K562 (cell line): ENCODE data around the gene RASAL1. TPM values are rescaled to one million over a fixed set of nuclear protein-coding genes. Genes with fewer than 3 reads are reported as not detected.

Source experiments
- ATAC-seq: fragments of 200-7000 bp; cut with Tn5 transposase; 3 replicates; pipeline ENCODE4 v1.9.1; 2020; ENCODE audit warnings: moderate library complexity
- BruUV-seq: library from RNA; stranded (reverse); fragments of 400-500 nt; replicated peaks from 2 replicates; lab custom pipeline; 2021; lab: Mats Ljungman, UMichigan
- CTCF ChIA-PET: fragments of 300-600 bp; formaldehyde crosslinking; extraction: SDS; loops from one replicate; lab custom pipeline; 2021; ENCODE audit warnings: low intra/inter-chr PET ratio; lab: Yijun Ruan, JAX
- POLR2A ChIA-PET: fragments of 300-600, 350-650 bp; sonication (Branson Sonifier 250); formaldehyde crosslinking; extraction: SDS; loops from one replicate; lab custom pipeline; 2021; ENCODE audit warnings: antibody characterized with exemption, inconsistent platforms; lab: Yijun Ruan, JAX
- DNase-seq, 4 experiments: peaks; one replicate each; pipeline versions ENCODE4 v3.0.0 to v3.0.0-alpha.2; 2011 to 2018; ENCODE audit warnings: low spot score in 3 of 4, mixed read lengths in 3 of 4; ENCODE audit errors: extremely low read depth in 1 of 4
- FAIRE-seq: peaks from 2 replicates; lab custom pipeline; 2011; peaks lifted over from hg19 to GRCh38; lab: Jason Lieb, UNC
- H2AFZ ChIP-seq: 2 replicates; pipeline ENCODE4 v1.6.0; 2011; ENCODE audit warnings: low read depth, low read length, control low read depth, inconsistent platforms
- H3K27ac ChIP-seq: fragments of 200-600 bp; 3 replicates; pipeline ENCODE4 v1.8.0; 2011; ENCODE audit warnings: low read depth, mild to moderate bottlenecking, control low read depth, inconsistent platforms, low read length, moderate library complexity, mixed read lengths; ENCODE audit errors: extremely low read depth
- H3K27me3 ChIP-seq, 2 experiments: fragments of 300-600 bp in 1 of 2; 2 replicates in 1 of 2; 3 replicates in 1 of 2; pipeline versions ENCODE4 v1.6.0 to v1.8.0; 2011; ENCODE audit warnings: inconsistent platforms in 2 of 2, low read length in 2 of 2, mild to moderate bottlenecking in 1 of 2, mixed read lengths in 1 of 2, moderate library complexity in 1 of 2; ENCODE audit not compliant: control insufficient read depth in 2 of 2, insufficient read depth in 2 of 2
- H3K36me3 ChIP-seq: fragments of 300-600 bp; 3 replicates; pipeline ENCODE4 v1.8.0; 2011; ENCODE audit warnings: mild to moderate bottlenecking, low read length, inconsistent platforms; ENCODE audit not compliant: control insufficient read depth, insufficient read depth
- H3K4me1 ChIP-seq, 2 experiments: fragments of 200-600 bp in 1 of 2; replicated peaks in 1 of 2; 2 replicates in 1 of 2; 3 replicates in 1 of 2; pipeline versions ENCODE4 v1.5.1 to v1.8.0; 2011; ENCODE audit warnings: inconsistent platforms in 2 of 2, low read length in 2 of 2, mild to moderate bottlenecking in 1 of 2, mixed read lengths in 1 of 2, moderate library complexity in 1 of 2; ENCODE audit not compliant: control insufficient read depth in 2 of 2, insufficient read depth in 2 of 2
- H3K4me2 ChIP-seq: 2 replicates; pipeline ENCODE4 v1.6.1; 2011; ENCODE audit warnings: low read length, control low read depth, inconsistent platforms, mixed read lengths; ENCODE audit not compliant: insufficient read depth
- H3K4me3 ChIP-seq: fragments of 200-600 bp; sonication (generic), shearing (Covaris generic); 2 replicates; pipeline ENCODE4 v1.5.1; 2016; ENCODE audit warnings: control low read depth, inconsistent platforms
- H3K79me2 ChIP-seq: fragments of 200-600 bp; 3 replicates; pipeline ENCODE4 v1.8.0; 2011; ENCODE audit warnings: low read length, inconsistent platforms; ENCODE audit not compliant: control insufficient read depth, insufficient read depth
- H3K9ac ChIP-seq, 2 experiments: 2 replicates each; pipeline versions ENCODE4 v1.6.0 to v1.6.1; 2011; ENCODE audit warnings: low read depth in 2 of 2, low read length in 2 of 2, control low read depth in 1 of 2, inconsistent platforms in 1 of 2, mild to moderate bottlenecking in 1 of 2, mixed read lengths in 1 of 2; ENCODE audit not compliant: insufficient read depth in 1 of 2
- H3K9me1 ChIP-seq: one replicate; pipeline ENCODE4 v1.6.0; 2011; ENCODE audit warnings: inconsistent platforms, mild to moderate bottlenecking, low read length, moderate library complexity; ENCODE audit not compliant: control insufficient read depth, insufficient read depth
- H3K9me3 ChIP-seq: replicated peaks from 2 replicates; pipeline ENCODE4 v1.5.1; 2011; ENCODE audit warnings: low read depth, low read length, inconsistent platforms; ENCODE audit not compliant: control insufficient read depth, insufficient read depth
- H4K20me1 ChIP-seq: replicated peaks from 2 replicates; pipeline ENCODE4 v1.6.1; 2011; ENCODE audit warnings: low read length, inconsistent platforms, mixed read lengths; ENCODE audit not compliant: control insufficient read depth, insufficient read depth
- MLLT1 ChIP-seq, 2 experiments: fragments of 450-650 bp; IDR thresholded peaks; 2 replicates each; pipeline ENCODE4 v1.6.1; 2016
- RBFOX2 ChIP-seq: fragments of 200-400 bp; formaldehyde crosslinking; IDR thresholded peaks from 2 replicates; pipeline ENCODE4 v1.6.1; 2017; ENCODE audit warnings: low read depth, mild to moderate bottlenecking, low read length, moderate library complexity
- ZNF707 ChIP-seq: fragments of 250-450 bp; sonication (Bioruptor Pico); conservative IDR thresholded peaks from 2 replicates; pipeline ENCODE4 v1.8.0; 2022; ENCODE audit warnings: inconsistent platforms, mild to moderate bottlenecking, moderate library complexity
- WGBS: fragments of 100-300 bp; shearing (Covaris generic); methylation state at CpG from one replicate; pipeline ENCODE4 v1.1.6; 2016; ENCODE audit warnings: low coverage, mixed read lengths; ENCODE audit not compliant: insufficient coverage; ENCODE audit errors: missing lambda C conversion rate; 5-methylcytosine and 5-hydroxymethylcytosine counted together
- in situ Hi-C: fragments of 300-500 bp; cut with MboI; formaldehyde crosslinking; loops from 4 replicates; pipeline ENCODE4 v1.15.0; 2018; ENCODE audit warnings: inconsistent platforms, mixed read lengths
- intact Hi-C: fragments of 100-400 bp; cut with micrococcal nuclease; formaldehyde crosslinking; loops from 2 replicates; pipeline ENCODE4 v1.14.2; 2022
- polyA plus RNA-seq, 8 experiments: library from polyadenylated mRNA; depleted of rRNA in 4 of 8; stranded (reverse) in 5 of 8; unstranded in 3 of 8; fragments of >200 nt; fragmentation: Nextera tagmentation in 2 of 8; fragmentation: Illumina TruSeq in 1 of 8; extraction: Ambion mirVana in 2 of 8; extraction: Trizol in 1 of 8; gene quantifications; 2 replicates each; pipeline versions ENCODE4 v1.2.1 to v1.2.3, GENCODE V29; 2011 to 2014; ENCODE audit warnings: inconsistent platforms in 1 of 8, missing spikeins in 1 of 8
- total RNA-seq, 7 experiments: library from RNA; depleted of rRNA in 6 of 7; stranded (reverse); fragments of >200 nt in 6 of 7; fragmentation: Illumina TruSeq in 2 of 7; extraction: Trizol in 2 of 7; gene quantifications; 2 replicates each; pipeline versions ENCODE4 v1.2.1 to v1.2.3, GENCODE V29; 2011 to 2021; ENCODE audit warnings: low replicate concordance in 1 of 7

RASAL1 gene
- total and polyA plus RNA-seq, 9 of the 15 experiments (the other 6 are each of a cell fraction or from before 2014, with no cell fraction given): 0.06 to 0.16 (median 0.14) TPM; not detected in 6

DNA sequence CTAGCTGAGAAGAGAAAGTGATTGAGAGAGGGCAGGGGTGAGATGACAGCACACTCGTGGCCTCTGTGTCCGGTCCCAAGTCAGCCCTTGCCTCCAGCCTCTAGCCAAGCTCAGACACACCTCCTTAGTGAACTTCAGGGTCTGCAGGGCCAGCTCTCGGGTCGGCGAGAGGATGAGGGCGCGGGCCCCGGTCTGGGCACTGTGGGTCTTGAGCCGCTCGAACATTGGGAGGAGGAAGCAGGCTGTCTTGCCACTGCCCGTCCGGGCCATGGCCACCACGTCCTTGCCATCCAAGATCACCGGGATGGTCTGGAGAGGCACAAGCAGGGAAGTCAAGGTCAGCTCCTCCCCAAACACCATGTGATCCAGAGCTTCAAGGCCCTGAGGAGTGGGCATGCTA, 43.5 kb upstream of the RASAL1 start:
- H3K9ac ChIP-seq: no peak overlapping the region
- no peak overlapping the region for H3K27ac ChIP-seq
- peaks cover 9% of the 10 kb centered on the region for H4K20me1 ChIP-seq
- no peak overlapping the region for H3K4me3 ChIP-seq
- H3K36me3 ChIP-seq: peaks cover 87% of the 10 kb centered on the region
- H3K79me2 ChIP-seq: peaks cover 39% of the 10 kb centered on the region
- H3K4me1 ChIP-seq: peaks cover 10 to 21% of the 10 kb centered on the region in 2 experiments; a peak in 4 of 5 replicates
- in situ Hi-C loops (loop anchor here (25.0 kb wide), 1 partner anchor 233 kb away; the partner anchor contains the start of genes SDS and SDSL), intact Hi-C loops (no loop called here)
- BruUV-seq: no TSS peak
- 96% methylated on average over 6 of the region's 14 CpGs for WGBS
- peaks cover 2% of the 10 kb centered on the region for H3K9me1 ChIP-seq
- no peak overlapping the region for H3K4me2 ChIP-seq
- POLR2A ChIA-PET: interaction anchor here (0.6 to 0.9 kb wide), 3 partner anchors 17 to 117 kb away, joined by 3 to 4 read pairs (median 3); no protein-coding TSS in a partner anchor
- H3K9me3 ChIP-seq: no peaks in the 10 kb centered on the region
- ATAC-seq: no peak
- DNase-seq: no peak
- no peaks in the 10 kb centered on the region for H3K27me3 ChIP-seq
- CTCF ChIA-PET: no interaction called here
- TF ChIP-seq RBFOX2: 0 out of 2 replicates have a peak, but pooled peaks have one; percentile 31
- no peak for TF ChIP-seq MLLT1 (IDR thresholded peaks at IDR 0.05)
- TF ChIP-seq ZNF707 (CRISPR knock-in tag): no peak
- TF ChIP-seq, all 486 proteins: peak for 1
- no peak for FAIRE-seq
- H2AFZ ChIP-seq: no peak overlapping the region
